HCT116 (cell line): ENCODE data around the gene PLD2. TPM values are rescaled to one million over a fixed set of nuclear protein-coding genes. Genes with fewer than 3 reads are reported as not detected.

Experiments used
- ATAC-seq: fragments of 200-7000 bp; cut with Tn5 transposase; 2 replicates; pipeline ENCODE4 v1.9.1; 2020; ENCODE audit warnings: mild to moderate bottlenecking, moderate library complexity
- BruUV-seq: library from RNA; stranded (reverse); fragments of 400-500 nt; replicated peaks from 2 replicates; lab custom pipeline; 2021; lab: Mats Ljungman, UMichigan
- CTCF ChIA-PET: fragments of 300-600 bp; sonication (Branson Sonifier 250); formaldehyde crosslinking; loops from one replicate; lab custom pipeline; 2021; ENCODE audit warnings: antibody characterized with exemption; lab: Charles Lee
- POLR2A ChIA-PET: fragments of 300-600, 350-600 bp; sonication (Branson Sonifier 250); formaldehyde crosslinking; loops from one replicate; lab custom pipeline; 2021; ENCODE audit warnings: antibody characterized with exemption; lab: Charles Lee
- RAD21 ChIA-PET, 2 experiments: fragments of 300-600 bp; sonication (Branson Sonifier 250); formaldehyde crosslinking; loops; one replicate each; lab custom pipeline; 2023; ENCODE audit warnings: low total read pairs in 2 of 2; ENCODE audit not compliant: uncharacterized antibody in 2 of 2, unreplicated experiment in 2 of 2, low non-redundant PET in 1 of 2; lab: Charles Lee
- DNase-seq: peaks from one replicate; pipeline ENCODE4 v3.0.0-alpha.2; 2010; ENCODE audit warnings: low read depth, low spot score
- H2AFZ ChIP-seq: fragments of 200-600 bp; shearing (Covaris generic), sonication (generic); 2 replicates; pipeline ENCODE4 v1.6.1; 2017; ENCODE audit warnings: low read depth, mixed run types, mixed read lengths, antibody characterized with exemption, low read length; ENCODE audit not compliant: poor library complexity, severe bottlenecking
- H3K27ac ChIP-seq: 2 replicates; pipeline ENCODE4 v1.5.1; 2012; ENCODE audit warnings: low read depth, low read length
- H3K27me3 ChIP-seq: fragments of 200-600 bp; sonication (generic); 2 replicates; pipeline ENCODE4 v1.6.1; 2016; ENCODE audit warnings: mixed run types, low read length, mixed read lengths; ENCODE audit not compliant: insufficient read depth
- H3K36me3 ChIP-seq, 2 experiments: fragments of 200-500 bp in 1 of 2; fragments of 200-600 bp in 1 of 2; sonication (Bioruptor generic) in 1 of 2; sonication (generic) in 1 of 2; 2 replicates each; pipeline versions ENCODE4 v1.5.1 to v1.6.1; 2014 to 2016; ENCODE audit warnings: low read length in 2 of 2, inconsistent platforms in 1 of 2, mixed read lengths in 1 of 2, mixed run types in 1 of 2; ENCODE audit not compliant: insufficient read depth in 2 of 2, control insufficient read depth in 1 of 2
- H3K4me1 ChIP-seq, 2 experiments: fragments of 200-600 bp in 1 of 2; sonication (generic) in 1 of 2; 2 replicates each; pipeline versions ENCODE4 v1.5.1 to v1.6.1; 2012 to 2017; ENCODE audit warnings: low read length in 2 of 2, inconsistent platforms in 1 of 2, mild to moderate bottlenecking in 1 of 2, mixed read lengths in 1 of 2, mixed run types in 1 of 2, moderate library complexity in 1 of 2; ENCODE audit not compliant: insufficient read depth in 2 of 2, control insufficient read depth in 1 of 2
- H3K4me2 ChIP-seq: fragments of 200-600 bp; sonication (generic); 2 replicates; pipeline ENCODE4 v1.6.1; 2017; ENCODE audit warnings: mixed run types, low read length, mixed read lengths
- H3K4me3 ChIP-seq, 2 experiments: fragments of 200-600 bp in 1 of 2; sonication (generic) in 1 of 2; replicated peaks in 1 of 2; 2 replicates each; pipeline ENCODE4 v1.5.1; 2011 to 2016; ENCODE audit warnings: low read length in 2 of 2, control low read depth in 1 of 2, low read depth in 1 of 2, mild to moderate bottlenecking in 1 of 2, mixed read lengths in 1 of 2, mixed run types in 1 of 2
- H3K79me2 ChIP-seq: fragments of 200-600 bp; sonication (generic); 2 replicates; pipeline ENCODE4 v1.6.1; 2017; ENCODE audit warnings: mild to moderate bottlenecking, mixed run types, low read length, moderate library complexity, mixed read lengths; ENCODE audit not compliant: insufficient read depth
- H3K9ac ChIP-seq: fragments of 200-600 bp; sonication (generic); 2 replicates; pipeline ENCODE4 v1.6.1; 2016; ENCODE audit warnings: low read length, mixed read lengths
- H3K9me2 ChIP-seq: fragments of 200-600 bp; sonication (generic), shearing (Covaris generic); 2 replicates; pipeline ENCODE4 v1.6.1; 2017; ENCODE audit warnings: mixed run types, mild to moderate bottlenecking, moderate library complexity; ENCODE audit not compliant: insufficient read depth
- H3K9me3 ChIP-seq, 2 experiments: fragments of 200-500 bp in 1 of 2; fragments of 200-600 bp in 1 of 2; sonication (Bioruptor generic) in 1 of 2; sonication (generic) in 1 of 2; 2 replicates each; pipeline ENCODE4 v1.6.1; 2014 to 2017; ENCODE audit warnings: low read length in 2 of 2, mixed read lengths in 2 of 2, inconsistent platforms in 1 of 2, low read depth in 1 of 2, mild to moderate bottlenecking in 1 of 2, mixed run types in 1 of 2, moderate library complexity in 1 of 2; ENCODE audit not compliant: control insufficient read depth in 1 of 2, insufficient read depth in 1 of 2
- H4K20me1 ChIP-seq: fragments of 200-600 bp; sonication (generic), shearing (Covaris generic); 2 replicates; pipeline ENCODE4 v1.6.1; 2017; ENCODE audit warnings: mixed run types, mild to moderate bottlenecking, moderate library complexity; ENCODE audit not compliant: insufficient read depth
- ATF3 ChIP-seq: IDR thresholded peaks from 2 replicates; pipeline ENCODE4 v1.6.1; 2012
- ELF1 ChIP-seq: IDR thresholded peaks from 2 replicates; pipeline ENCODE4 v1.6.1; 2012; ENCODE audit warnings: low read depth, borderline replicate concordance
- EZH2 ChIP-seq: fragments of 200-600 bp; sonication (generic); IDR thresholded peaks from 2 replicates; pipeline ENCODE4 v1.6.1; 2017; ENCODE audit warnings: antibody characterized with exemption, mixed run types
- JUND ChIP-seq: IDR thresholded peaks from 2 replicates; pipeline ENCODE4 v1.6.1; 2012
- POLR2A ChIP-seq: IDR thresholded peaks from 2 replicates; pipeline ENCODE4 v1.7.0; 2011; ENCODE audit warnings: borderline replicate concordance; ENCODE audit not compliant: insufficient read depth, insufficient read length; ENCODE audit errors: extremely low read depth
- ZNF274 ChIP-seq: fragments of 200-500 bp; sonication (Bioruptor generic); IDR thresholded peaks from 2 replicates; pipeline ENCODE4 v1.6.1; 2014; ENCODE audit warnings: mild to moderate bottlenecking, low read depth, low read length, inconsistent platforms
- intact Hi-C: fragments of 100-400 bp; cut with micrococcal nuclease; formaldehyde crosslinking; loops from 2 replicates; pipeline ENCODE4 v1.10.0; 2022
- total RNA-seq: library from RNA; stranded (reverse); gene quantifications from one replicate; pipeline ENCODE4 v1.2.1, GENCODE V29; 2021; ENCODE audit not compliant: unreplicated experiment
- TF ChIP-seq, protein P1 (sequence below): IDR thresholded peaks from 2 replicates; pipeline ENCODE4 v1.6.1; 2012; ENCODE audit warnings: low read depth

The PLD2 gene
- total RNA-seq, 1 experiment from 2014 or later = 47.7 TPM

- Histone ChIP-seq H4K20me1 (no peaks in the 10 kb centered on the region), H3K4me2 (peak overlapping the region; percentile 92), H3K4me3 (peak overlapping the region in 1 of 2 experiments; percentile 66; a peak in 1 of 4 replicates), H3K4me1 (peaks cover 25 to 36% of the 10 kb centered on the region in 2 experiments), H3K27me3 (no peaks in the 10 kb centered on the region), H3K9ac (peak overlapping the region; percentile 79; the same call in 1 of the 2 replicates), H2AFZ (no peak overlapping the region), H3K36me3 (no peaks in the 10 kb centered on the region), H3K9me2 (no peaks in the 10 kb centered on the region), H3K79me2 (peaks cover 8% of the 10 kb centered on the region; the same call in 1 of the 2 replicates), H3K27ac (0 out of 2 replicates have a peak overlapping the region, but pooled peaks have one; percentile 98), H3K9me3 (no peaks in the 10 kb centered on the region)
- POLR2A ChIA-PET = no interaction called here
- no peak for DNase-seq
- RAD21 ChIA-PET = no interaction called here
- intact Hi-C loops = no loop called here
- TF ChIP-seq, protein P1, sequence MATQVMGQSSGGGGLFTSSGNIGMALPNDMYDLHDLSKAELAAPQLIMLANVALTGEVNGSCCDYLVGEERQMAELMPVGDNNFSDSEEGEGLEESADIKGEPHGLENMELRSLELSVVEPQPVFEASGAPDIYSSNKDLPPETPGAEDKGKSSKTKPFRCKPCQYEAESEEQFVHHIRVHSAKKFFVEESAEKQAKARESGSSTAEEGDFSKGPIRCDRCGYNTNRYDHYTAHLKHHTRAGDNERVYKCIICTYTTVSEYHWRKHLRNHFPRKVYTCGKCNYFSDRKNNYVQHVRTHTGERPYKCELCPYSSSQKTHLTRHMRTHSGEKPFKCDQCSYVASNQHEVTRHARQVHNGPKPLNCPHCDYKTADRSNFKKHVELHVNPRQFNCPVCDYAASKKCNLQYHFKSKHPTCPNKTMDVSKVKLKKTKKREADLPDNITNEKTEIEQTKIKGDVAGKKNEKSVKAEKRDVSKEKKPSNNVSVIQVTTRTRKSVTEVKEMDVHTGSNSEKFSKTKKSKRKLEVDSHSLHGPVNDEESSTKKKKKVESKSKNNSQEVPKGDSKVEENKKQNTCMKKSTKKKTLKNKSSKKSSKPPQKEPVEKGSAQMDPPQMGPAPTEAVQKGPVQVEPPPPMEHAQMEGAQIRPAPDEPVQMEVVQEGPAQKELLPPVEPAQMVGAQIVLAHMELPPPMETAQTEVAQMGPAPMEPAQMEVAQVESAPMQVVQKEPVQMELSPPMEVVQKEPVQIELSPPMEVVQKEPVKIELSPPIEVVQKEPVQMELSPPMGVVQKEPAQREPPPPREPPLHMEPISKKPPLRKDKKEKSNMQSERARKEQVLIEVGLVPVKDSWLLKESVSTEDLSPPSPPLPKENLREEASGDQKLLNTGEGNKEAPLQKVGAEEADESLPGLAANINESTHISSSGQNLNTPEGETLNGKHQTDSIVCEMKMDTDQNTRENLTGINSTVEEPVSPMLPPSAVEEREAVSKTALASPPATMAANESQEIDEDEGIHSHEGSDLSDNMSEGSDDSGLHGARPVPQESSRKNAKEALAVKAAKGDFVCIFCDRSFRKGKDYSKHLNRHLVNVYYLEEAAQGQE = no peak
- TF ChIP-seq ELF1 (no peak), ZNF274 (no peak), EZH2 (no peak), ATF3 (no peak), JUND (no peak), POLR2A (no peak)
- no TSS peak for BruUV-seq
- no peak for ATAC-seq
- CTCF ChIA-PET = interaction anchor here (1.0 to 3.6 kb wide), 3 partner anchors 10 to 93 kb away, joined by 3 to 19 read pairs (median 3); no protein-coding TSS in a partner anchor
These were observed 18.7 kb upstream of the PLD2 start for GRCh38 chr17:4788159-4788806.
